Measurements from ENCODE around the gene IL25.

The IL25 gene

GRCh38 chr14:23362200-23362599 lies 10.4 kb upstream of the IL25 start:
- no peak overlapping the region for H2AFZ ChIP-seq (ENCODE audit: low read depth)
- H4K20me1 ChIP-seq (ENCODE audit: insufficient read depth), result no peaks in the 10 kb centered on the region
- H3K4me3 ChIP-seq (IDR thresholded peaks at IDR 0.05; ENCODE audit: insufficient read depth, low read depth, low read length), result no peak overlapping the region
- no peak overlapping the region for H3K9ac ChIP-seq
- no peaks in the 10 kb centered on the region for H3K36me3 ChIP-seq (ENCODE audit: insufficient read depth)
- H3K27me3 ChIP-seq (ENCODE audit: insufficient read depth, low read depth), result no peaks in the 10 kb centered on the region
- TF ChIP-seq CTCF (conservative IDR thresholded peaks at IDR 0.05; ENCODE audit: low read depth, low read length), result no peak
- no peak overlapping the region for H3K4me2 ChIP-seq
- no peaks in the 10 kb centered on the region for H3K4me1 ChIP-seq (ENCODE audit: low read depth, poor library complexity, severe bottlenecking)
- no peaks in the 10 kb centered on the region for H3K79me2 ChIP-seq (ENCODE audit: insufficient read depth, low read depth)
- no peak overlapping the region for H3K27ac ChIP-seq

GRCh38 chr14:23364164-23365035 lies 8.2 kb upstream of the IL25 start:
- H3K79me2 ChIP-seq (ENCODE audit: insufficient read depth, low read depth), result no peaks in the 10 kb centered on the region
- H2AFZ ChIP-seq (ENCODE audit: low read depth), result no peak overlapping the region
- H3K27me3 ChIP-seq (ENCODE audit: insufficient read depth, low read depth), result no peaks in the 10 kb centered on the region; the same call in 1 of the 2 replicates
- H3K4me3 ChIP-seq (IDR thresholded peaks at IDR 0.05; ENCODE audit: insufficient read depth, low read depth, low read length), result no peak overlapping the region
- TF ChIP-seq CTCF (conservative IDR thresholded peaks at IDR 0.05; ENCODE audit: low read depth, low read length), result no peak
- no peak overlapping the region for H3K9ac ChIP-seq
- no peaks in the 10 kb centered on the region for H3K36me3 ChIP-seq (ENCODE audit: insufficient read depth)
- H3K27ac ChIP-seq, result no peak overlapping the region
- H3K4me1 ChIP-seq (ENCODE audit: low read depth, poor library complexity, severe bottlenecking), result no peaks in the 10 kb centered on the region
- H3K4me2 ChIP-seq, result no peak overlapping the region
- H4K20me1 ChIP-seq (ENCODE audit: insufficient read depth), result no peaks in the 10 kb centered on the region

- TF ChIP-seq CTCF (conservative IDR thresholded peaks at IDR 0.05; ENCODE audit: low read depth, low read length), result no peak
Observed at GRCh38 chr14:23365036-23365731, 7.4 kb upstream of the IL25 start, which contains the start of gene EFS. Gene EFS (minus strand): TSS chr14:23365172. CDS start chr14:23365025, 147 bp downstream.

GRCh38 chr14:23365732-23366425 lies 6.7 kb upstream of the IL25 start:
- H4K20me1 ChIP-seq (ENCODE audit: insufficient read depth), result no peaks in the 10 kb centered on the region
- no peaks in the 10 kb centered on the region for H3K36me3 ChIP-seq (ENCODE audit: insufficient read depth)
- H3K4me3 ChIP-seq (IDR thresholded peaks at IDR 0.05; ENCODE audit: insufficient read depth, low read depth, low read length), result no peak overlapping the region
- H3K27me3 ChIP-seq (ENCODE audit: insufficient read depth, low read depth), result no peaks in the 10 kb centered on the region; the same call in 1 of the 2 replicates
- no peaks in the 10 kb centered on the region for H3K4me1 ChIP-seq (ENCODE audit: low read depth, poor library complexity, severe bottlenecking)
- H2AFZ ChIP-seq (ENCODE audit: low read depth), result no peak overlapping the region
- no peak for TF ChIP-seq CTCF (conservative IDR thresholded peaks at IDR 0.05; ENCODE audit: low read depth, low read length)
- H3K79me2 ChIP-seq (ENCODE audit: insufficient read depth, low read depth), result no peaks in the 10 kb centered on the region
- no peak overlapping the region for H3K9ac ChIP-seq
- no peak overlapping the region for H3K27ac ChIP-seq
- no peak overlapping the region for H3K4me2 ChIP-seq

More at GRCh38 chr14:23365036-23365731, 7.4 kb upstream of the IL25 start, which contains the start of gene EFS:
- no peaks in the 10 kb centered on the region for H3K79me2 ChIP-seq (ENCODE audit: insufficient read depth, low read depth)
- H3K36me3 ChIP-seq (ENCODE audit: insufficient read depth), result no peaks in the 10 kb centered on the region
- no peak within 1 kb of the TSS for H3K4me3 ChIP-seq (IDR thresholded peaks at IDR 0.05; ENCODE audit: insufficient read depth, low read depth, low read length)
- no peak within 1 kb of the TSS for H2AFZ ChIP-seq (ENCODE audit: low read depth)
- no peaks in the 10 kb centered on the region for H3K4me1 ChIP-seq (ENCODE audit: low read depth, poor library complexity, severe bottlenecking)
- no peaks in the 10 kb centered on the region; the same call in 1 of the 2 replicates for H3K27me3 ChIP-seq (ENCODE audit: insufficient read depth, low read depth)
- H3K4me2 ChIP-seq, result no peak within 1 kb of the TSS
- no peaks in the 10 kb centered on the region for H4K20me1 ChIP-seq (ENCODE audit: insufficient read depth)
- no peak within 1 kb of the TSS for H3K9ac ChIP-seq
- H3K27ac ChIP-seq, result no peak within 1 kb of the TSS
